Hippocampal formation (tissue), 2 donors: ENCODE results near the gene ARRDC2.

Experiments used
- DNase-seq, 2 donors: peaks; one replicate each; lab custom pipeline; 2025; lab: John Stamatoyannopoulos, UW

Gene ARRDC2

DNA sequence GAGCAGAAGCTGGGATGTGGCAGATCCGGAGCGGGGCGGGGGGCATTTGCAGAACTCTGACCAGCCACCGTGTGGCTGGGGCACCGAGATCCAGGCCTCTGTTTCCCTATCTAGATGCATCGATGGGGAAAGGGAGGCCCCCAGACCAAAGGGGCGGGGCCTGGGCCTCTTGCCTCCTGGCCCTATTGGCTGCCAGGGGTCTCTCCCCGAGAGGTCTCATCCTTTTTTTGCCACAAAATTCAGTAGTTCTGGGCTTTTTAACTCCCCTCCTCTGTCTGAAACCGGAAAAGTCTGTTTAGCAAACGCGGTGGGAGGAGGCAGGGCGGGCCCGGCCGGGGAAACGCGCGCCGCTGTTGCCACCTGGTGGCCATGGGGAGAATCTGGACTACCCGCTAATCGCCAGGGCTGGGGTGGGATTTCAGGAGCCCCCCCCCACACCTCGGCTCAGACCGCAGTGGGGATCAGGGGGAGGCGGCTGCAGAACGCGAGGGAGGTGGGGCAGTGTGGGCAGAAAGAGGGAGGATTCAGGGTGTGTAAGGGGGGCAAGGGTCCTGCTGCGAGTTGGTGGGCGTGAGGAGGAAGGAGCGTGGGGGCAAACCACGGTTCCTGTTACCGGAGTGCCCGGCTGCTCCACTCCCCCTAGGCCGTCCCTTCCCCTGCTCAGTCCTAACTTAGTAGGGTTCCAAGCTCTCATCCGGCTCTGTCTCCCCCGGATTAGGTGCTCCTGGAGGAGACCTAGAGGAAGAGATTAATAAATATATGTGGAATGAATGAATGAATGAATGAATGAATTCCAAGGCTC lies 50.4 kb downstream of the ARRDC2 start:
- DNase-seq: peak; percentile 68 to 72

- no peak for DNase-seq
These were observed 51.3 kb downstream of the ARRDC2 start for GRCh38 chr19:18059297-18059696.

DNA sequence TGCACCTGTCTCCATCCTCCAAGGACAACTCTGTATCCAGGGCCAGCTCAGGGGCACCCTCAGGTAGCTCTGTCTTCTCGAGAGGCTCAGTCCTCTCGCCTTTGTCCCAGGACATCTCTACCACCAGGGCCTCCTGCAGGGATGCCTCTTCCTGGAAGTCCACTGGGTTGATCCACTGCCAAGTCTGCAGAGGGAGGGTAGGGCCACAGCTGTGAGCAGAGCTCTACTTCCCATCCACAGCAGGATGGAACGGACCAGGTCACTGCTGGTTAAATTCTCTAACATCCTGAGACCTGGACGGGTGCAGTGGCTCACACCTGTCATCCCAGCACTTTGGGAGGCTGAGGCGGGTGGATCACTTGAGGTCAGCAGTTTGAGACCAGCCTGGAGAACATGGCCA lies 51.9 kb downstream of the ARRDC2 start:
- DNase-seq: no peak

- DNase-seq: no peak
These were observed 52.5 kb downstream of the ARRDC2 start for GRCh38 chr19:18060472-18060871.

GRCh38 chr19:18062028-18062427 lies 54.1 kb downstream of the ARRDC2 start:
- DNase-seq: no peak

DNA sequence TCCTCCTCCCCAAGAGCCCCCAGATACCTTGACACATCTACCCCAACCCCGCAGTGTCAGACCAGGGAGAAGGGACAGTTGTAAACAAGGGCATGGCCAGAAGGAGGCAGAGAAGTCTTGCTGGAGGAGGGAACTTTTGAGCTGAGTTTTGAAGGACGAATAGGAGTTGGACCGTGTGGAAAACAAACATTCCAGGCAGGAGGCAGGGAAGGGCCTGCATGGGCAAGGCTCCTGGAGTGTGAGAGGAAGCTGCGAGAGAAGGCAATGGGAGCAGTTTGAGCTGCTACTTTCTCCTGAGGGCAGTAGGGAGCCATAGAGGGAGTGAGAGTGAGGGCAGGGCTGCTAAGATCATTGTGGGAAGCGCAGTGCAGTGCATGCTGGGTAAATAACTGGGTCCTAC lies 55.5 kb downstream of the ARRDC2 start:
- peak in 1 of 2 donors; percentile 11 for DNase-seq
